Measurements from ENCODE around the gene RPS10.
"Not testable (repeated sequence)": the region's sequence is repeated elsewhere in the genome, so short reads cannot be mapped to it uniquely, and the experiment has no call there.

RPS10 gene

DNA sequence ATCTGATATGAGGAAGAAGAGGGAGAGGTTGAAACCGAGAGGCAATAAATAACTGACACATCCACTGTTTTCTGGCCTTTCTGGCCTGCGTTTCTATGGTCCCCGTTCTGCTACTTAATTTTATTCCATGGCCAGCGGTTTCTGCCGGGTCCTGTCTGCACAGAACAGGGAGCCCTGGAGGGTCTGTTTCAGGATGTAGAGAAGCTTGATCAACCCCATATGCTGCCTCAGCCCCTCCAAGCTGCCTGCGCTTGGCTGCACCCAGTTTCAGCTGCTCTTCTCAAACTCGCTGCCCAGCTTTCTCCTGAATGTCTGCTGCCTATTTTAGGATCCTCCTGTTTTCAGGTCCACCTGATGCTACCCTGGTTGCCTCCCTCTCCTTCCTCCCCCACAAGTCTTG lies 21.5 kb upstream of the RPS10 start:
- DNase-seq: no peak

- DNase-seq: no peak
Measured at GRCh38 chr6:34445313-34445860, 19.5 kb upstream of the RPS10 start.

DNA sequence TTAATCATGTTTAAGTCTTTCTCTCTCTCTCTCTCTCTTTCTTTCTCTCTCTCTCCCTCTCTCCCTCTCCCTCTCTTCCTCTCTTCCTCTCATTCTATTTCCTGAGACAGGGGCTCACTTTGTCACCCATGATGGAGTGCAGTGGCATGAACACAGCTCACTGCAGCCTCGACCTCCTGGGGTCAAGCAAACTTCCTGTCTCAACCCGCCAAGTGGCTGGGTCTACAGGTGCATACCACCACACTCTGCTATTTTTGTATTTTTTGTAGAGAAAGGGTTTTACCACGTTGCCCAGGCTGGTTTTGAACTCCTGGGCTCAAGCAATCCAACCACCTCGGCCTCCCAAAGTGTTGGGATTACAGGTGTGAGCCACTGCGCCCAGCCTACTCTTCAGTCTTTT lies 15.7 kb upstream of the RPS10 start:
- DNase-seq: no peak

DNA sequence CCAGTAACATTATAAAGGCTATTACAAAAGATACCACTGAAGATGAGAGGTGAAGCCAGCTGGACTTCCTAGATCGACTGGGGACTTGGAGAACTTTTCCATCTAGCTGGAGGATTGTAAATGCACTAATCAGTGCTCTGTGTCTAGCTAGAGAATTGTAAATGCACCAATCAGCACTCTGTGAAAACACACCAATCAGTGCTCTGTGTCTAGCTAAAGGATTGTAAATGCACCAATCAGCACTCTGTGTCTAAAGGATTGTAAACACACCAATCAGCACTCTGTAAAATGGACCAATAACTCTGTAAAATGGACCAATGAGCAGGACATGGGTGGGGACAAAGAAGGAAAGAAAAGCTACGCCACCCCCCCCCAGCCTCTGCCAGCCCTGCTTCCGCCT lies 13.6 kb upstream of the RPS10 start:
- no peak for DNase-seq

DNA sequence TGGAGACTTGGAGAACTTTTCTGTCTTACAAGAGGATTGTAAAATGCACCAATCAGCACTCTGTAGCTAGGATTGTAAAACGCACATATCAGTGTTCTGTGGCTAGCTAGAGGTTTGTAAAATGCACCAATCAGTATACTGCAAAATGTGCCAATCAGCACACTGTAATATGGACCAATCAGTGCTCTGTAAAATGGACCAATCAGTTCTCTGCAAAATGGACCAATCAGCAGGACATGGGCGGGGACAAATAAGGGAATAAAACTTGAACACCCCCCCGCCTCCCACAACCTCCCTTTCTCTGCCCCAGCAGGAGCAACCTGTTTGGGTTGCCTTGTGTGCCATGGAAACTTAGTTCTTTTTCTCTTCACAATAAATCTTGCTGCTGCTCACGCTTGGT lies 12.8 kb upstream of the RPS10 start:
- DNase-seq: no peak

DNA sequence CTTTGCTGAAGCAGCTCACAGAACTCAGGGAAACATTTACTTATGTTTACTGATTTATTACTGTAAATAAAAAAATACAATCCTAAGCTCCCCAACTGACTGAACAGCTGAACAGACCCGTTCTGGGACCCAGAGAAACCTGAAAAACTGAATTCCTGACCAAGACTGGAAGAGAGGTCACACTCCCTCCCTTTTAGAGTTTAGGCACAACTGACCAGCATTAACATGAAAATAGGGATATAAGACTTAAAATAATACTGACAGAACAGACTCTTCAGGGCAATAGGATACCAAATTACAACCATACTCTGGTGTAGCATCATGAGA lies 11.7 kb upstream of the RPS10 start:
- DNase-seq: no peak

DNA sequence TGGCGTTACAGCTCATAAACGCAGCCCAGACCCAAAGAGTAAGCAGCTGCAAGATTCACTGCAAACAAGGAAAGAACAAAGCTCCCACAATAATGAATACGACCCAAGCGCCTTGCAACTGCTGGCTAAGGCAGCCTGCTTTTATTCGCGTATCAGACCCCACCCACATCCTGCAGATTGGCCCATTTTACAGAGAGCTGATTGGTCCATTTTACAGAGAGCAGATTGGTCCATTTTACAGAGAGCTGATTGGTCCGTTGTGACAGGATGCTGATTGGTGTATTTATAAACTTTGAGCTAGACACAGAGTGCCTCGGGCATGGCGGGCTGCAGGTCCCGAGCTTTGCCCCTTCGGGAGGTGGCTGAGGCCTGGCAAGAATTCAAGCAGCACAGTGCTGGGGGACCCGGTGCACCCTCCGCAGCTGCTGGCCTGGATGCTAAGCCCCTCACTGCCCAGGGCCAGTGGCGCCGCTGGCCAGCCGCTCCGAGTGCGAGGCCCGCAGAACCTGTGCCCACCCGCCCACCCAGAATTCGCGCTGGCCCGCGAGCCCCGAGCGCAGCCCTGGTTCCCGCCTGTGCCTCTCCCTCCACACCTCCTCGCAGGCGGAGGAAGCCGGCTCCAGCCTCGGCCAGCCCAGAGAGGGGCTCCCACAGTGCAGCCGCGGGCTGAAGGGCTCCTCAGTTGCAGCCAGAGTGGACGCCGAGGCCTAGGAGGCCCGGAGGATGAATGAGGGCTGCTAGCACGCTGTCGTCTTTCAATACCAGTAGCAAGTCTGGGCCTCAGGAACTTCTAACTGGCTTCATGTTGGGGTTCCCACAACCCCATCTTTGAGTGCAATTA lies 11.2 kb upstream of the RPS10 start:
- no peak for DNase-seq

DNA sequence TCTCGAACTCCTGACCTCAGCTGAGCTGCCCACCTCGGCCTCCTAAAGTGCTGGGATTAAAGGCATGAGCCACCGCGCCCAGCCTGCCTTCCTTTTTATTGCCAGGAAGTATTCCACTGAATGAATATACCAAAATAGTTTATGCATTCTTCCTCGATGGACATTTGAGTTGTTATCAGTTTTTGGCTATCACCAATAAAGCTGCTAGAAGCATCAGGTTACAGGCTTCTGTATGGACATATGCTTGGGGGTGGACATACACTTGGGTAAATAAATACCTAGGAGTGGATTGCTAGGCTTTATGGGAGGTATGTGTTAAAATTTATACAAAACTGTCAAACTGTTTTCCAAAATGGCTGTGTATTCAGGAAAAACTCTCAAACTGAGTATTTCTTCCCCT lies 10.0 kb upstream of the RPS10 start:
- no peak for DNase-seq

GRCh38 chr6:34425132-34425497 lies 754 bp downstream of the RPS10 start:
- DNase-seq: no peak

- no peak for DNase-seq
Measured at GRCh38 chr6:34424200-34425131, 1.4 kb downstream of the RPS10 start.

- DNase-seq: no peak
Measured at GRCh38 chr6:34423254-34423653, 2.6 kb downstream of the RPS10 start.

DNA sequence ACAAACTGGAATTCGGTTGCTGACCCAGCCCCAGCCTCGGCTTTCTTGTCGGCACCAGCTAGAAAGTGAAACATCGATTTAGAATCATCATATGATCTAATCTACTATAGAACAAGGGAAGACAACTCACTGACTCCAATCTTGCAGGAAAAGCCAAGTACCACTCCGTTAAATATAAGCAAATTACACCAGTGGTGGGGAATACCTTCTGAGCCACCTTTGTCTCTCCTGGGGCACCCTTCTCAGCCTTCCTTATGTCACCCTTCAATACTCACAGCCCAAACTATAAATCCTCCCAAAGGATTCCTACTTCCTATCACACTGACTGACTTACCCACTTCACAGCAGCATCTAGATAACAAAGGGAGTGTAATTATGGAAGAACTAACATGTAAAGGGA lies 7.5 kb downstream of the RPS10 start:
- no peak for DNase-seq

- no peak for DNase-seq
Measured at GRCh38 chr6:34416877-34417371, 8.9 kb downstream of the RPS10 start.

GRCh38 chr6:34414999-34415858 lies 10.6 kb downstream of the RPS10 start:
- no peak for DNase-seq

DNA sequence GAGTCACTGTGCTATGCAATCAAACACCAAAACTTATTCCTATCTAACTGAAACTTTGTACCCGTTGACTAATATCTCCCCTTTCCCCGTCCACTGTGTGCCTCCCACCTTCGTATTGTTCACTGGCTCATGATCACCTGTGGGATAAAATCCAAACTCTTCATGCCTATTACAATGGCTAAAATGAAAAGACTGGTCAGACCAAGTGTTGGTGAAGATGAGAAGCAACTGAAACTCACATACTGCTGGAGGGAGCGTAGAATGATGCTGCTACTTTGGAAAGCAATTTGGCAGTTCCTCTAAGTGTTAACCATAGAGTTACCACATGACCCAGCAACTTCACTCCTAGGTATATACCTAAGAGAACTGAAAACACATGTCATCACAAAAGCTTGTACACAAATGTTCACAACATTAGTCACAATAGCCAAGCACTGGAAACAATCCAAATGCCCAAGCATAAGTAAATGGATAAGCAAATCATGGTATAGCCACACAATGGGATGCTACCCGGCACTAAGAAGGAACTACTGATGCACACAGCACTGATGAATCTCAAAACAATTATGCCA lies 13.1 kb downstream of the RPS10 start:
- DNase-seq: no peak

DNA sequence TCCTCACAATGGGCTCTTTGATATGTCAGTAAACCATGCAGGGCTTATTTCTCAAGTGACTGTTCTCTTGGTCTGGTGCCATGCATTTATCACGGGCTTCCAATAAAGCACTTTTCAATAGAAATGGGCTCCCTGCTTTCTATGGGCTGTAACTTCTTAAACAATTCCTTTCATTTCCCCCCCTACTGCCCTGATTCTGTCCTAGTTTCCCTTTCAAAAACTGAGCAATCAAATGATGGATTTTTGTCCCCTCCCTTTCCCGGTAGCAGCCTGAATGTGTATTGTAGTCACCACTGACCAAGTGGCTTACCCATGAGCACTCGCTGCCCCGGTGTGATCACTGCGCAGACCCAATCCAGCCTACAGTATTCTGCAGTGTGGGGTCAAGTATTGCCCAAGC lies 13.9 kb downstream of the RPS10 start:
- no peak for DNase-seq

- not testable (repeated sequence) for DNase-seq
Measured at GRCh38 chr6:34407915-34408314, 18.0 kb downstream of the RPS10 start.

- no peak for DNase-seq
Measured at GRCh38 chr6:34396518-34396917, 29.4 kb downstream of the RPS10 start.

DNA sequence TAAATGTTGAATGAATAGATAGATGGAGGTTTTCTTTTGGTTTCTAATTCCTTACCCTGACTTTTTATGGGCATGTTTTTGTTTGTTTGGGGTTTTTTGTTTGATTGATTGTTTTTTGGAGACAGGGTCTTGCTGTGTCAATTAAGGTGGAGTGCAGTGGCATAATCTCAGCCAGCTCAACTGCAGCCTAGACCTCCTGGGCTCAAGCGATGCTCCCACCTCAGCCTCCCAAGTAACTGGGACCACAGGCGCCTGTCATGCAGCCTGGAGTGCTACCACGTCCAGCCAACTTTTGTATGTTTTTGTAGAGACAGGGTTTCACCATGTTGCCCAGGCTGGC lies 31.9 kb downstream of the RPS10 start:
- no peak for DNase-seq

DNA sequence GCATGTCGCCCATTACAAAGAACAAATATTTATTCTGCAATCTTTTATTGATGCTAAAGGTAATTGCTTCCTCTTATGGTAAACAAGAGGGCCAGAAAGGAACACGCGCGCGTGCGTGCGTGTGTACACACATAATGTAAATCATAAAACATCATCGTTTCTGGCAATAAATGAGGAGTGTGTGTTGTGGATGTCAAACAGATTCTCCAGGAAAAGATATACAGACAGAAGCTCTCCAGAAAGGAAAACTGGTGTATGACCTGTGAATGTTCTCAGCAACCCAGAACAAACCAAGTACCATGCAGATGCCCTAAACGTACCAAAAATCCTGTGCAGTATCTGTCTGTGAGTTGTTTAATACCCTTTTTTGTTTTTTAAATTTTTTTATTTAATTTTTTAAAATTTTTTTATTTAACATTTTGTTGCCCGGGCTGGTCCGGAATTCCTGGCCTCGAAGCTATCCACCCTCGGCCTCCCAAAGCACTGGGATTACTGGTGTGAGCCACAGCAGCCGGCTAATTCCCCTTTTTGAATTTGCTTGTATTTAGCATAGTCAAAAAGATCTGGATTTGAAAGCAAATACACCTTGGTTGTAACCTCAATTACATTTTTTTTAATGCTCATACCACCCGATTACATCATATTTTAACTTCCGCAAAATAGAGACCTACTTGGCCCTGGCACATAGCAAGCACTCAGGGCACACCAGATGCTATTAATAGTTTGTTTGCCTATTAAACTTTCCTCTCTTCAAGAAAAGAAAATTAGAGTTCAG lies 32.5 kb downstream of the RPS10 start:
- DNase-seq: no peak

DNA sequence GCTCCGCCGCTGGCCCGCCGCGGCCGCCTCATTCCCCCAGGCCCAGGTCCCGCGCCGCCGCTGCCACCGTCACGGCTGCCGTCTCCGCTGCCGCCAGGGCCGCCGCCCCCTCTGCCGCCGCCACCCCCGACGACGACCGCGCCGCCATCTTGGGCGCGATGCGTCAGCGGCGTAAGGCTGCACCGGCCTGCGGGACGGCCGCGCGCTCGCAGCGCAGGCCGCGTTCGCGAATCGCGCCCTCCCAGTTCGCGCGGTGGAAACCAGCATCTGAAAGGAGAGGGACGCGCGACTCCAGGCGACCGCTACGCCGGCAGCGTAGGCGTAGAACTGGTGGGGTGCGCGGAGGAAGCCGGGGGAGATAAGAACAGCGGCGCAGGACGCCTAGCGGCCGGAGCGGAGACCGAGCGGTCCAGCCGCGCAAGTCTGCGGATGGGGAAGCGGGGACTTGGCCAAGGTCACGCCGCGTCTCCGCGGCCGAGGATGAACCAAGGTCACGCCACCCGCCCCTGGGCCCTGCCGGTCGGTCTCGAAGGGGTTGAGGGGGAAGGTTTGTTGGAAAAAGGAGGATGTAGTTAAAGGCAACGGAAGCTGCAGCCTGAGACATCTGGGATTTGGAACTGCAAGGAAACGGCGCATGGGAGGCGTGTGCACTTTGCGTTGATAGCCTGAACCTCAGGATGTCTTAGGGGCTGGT lies 33.2 kb downstream of the RPS10 start, which contains the start of gene NUDT3:
NUDT3 (minus strand) TSS at position 173 of the 694 bp plus-strand sequence. CDS start 307 bp downstream, outside the sequence.
- peak; percentile 53 for DNase-seq

Data from NCI-H1417 treated with DMSO at 0.1 percent for 48 hours (cell line).